GM13977 (cell line): ENCODE data around the gene ART3.

Source experiments
- DNase-seq: peaks from one replicate; pipeline ENCODE4 v3.0.0; 2012; ENCODE audit warnings: low spot score
- in situ Hi-C: fragments of 300-500 bp; cut with MboI; formaldehyde crosslinking; loops from one replicate; pipeline ENCODE4 v1.12.0; 2022; ENCODE audit warnings: low sequenced_read_pairs, low pct_unique_long_range_greater_than_20kb, mixed read lengths, inconsistent platforms; ENCODE audit not compliant: unreplicated experiment
- TF ChIP-seq, protein P1 (sequence below): IDR thresholded peaks from 2 replicates; pipeline ENCODE4 v1.5.1; 2012; ENCODE audit warnings: mild to moderate bottlenecking, control low read depth; ENCODE audit not compliant: insufficient read depth; ENCODE audit errors: extremely low read depth, missing control alignments

The ART3 gene

DNA sequence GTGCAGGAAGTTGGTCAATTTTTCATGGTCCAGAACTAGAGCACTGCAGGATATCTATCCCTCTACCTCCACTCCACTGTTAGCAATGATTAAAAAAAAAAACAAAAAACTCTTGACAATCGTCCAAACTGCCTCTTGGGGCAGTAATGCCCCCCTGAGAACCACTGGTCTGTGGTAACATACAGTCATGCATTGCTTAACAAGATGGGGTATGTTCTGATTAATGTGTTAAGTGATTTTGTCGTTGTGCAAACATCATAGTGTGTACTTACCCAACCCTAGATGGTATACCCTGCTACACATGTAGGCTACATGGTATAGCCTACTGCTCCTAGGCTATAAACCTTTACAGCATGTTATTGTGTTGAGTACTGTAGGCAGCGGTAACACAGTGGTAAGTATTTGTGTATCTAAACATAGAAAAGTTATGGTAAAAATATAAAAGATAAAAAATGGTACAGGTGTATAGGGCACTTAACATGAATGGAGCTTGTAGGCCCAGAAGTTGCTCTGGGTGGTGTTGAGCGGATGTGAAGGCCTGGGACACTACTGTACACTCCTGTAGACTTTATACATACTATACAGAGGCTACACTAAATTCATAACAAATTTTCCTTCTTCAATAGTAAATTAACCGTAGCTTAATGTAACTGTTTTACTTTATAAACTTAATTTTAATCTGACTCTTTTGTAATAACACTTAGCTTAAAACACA, 34.1 kb downstream of the ART3 start:
- no peak for DNase-seq
- TF ChIP-seq, protein P1, sequence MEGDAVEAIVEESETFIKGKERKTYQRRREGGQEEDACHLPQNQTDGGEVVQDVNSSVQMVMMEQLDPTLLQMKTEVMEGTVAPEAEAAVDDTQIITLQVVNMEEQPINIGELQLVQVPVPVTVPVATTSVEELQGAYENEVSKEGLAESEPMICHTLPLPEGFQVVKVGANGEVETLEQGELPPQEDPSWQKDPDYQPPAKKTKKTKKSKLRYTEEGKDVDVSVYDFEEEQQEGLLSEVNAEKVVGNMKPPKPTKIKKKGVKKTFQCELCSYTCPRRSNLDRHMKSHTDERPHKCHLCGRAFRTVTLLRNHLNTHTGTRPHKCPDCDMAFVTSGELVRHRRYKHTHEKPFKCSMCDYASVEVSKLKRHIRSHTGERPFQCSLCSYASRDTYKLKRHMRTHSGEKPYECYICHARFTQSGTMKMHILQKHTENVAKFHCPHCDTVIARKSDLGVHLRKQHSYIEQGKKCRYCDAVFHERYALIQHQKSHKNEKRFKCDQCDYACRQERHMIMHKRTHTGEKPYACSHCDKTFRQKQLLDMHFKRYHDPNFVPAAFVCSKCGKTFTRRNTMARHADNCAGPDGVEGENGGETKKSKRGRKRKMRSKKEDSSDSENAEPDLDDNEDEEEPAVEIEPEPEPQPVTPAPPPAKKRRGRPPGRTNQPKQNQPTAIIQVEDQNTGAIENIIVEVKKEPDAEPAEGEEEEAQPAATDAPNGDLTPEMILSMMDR: no peak
- in situ Hi-C loops: no loop called here

DNA sequence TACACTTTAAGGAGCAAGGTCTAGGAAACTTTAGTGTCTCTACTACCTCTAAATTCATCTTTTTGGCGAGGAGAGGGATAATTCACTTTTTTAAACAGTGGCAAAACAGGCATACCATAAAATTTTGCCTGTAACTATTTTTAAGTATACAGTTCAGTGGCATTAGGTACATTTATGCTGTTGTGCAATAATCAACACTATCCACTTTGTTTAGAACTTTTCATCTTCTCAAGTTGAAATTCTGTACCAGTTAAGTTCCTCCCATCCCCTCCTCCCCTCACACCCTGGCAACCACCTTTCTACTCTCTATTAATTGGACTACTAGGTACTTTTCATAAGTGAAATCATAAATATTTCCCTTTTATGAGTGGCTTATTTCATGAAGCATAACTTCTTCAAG, 42.3 kb downstream of the ART3 start:
- in situ Hi-C loops: no loop called here
- TF ChIP-seq, protein P1: no peak

GRCh38 chr4:76117536-76117935, 43.0 kb downstream of the ART3 start:
- DNase-seq: no peak
- in situ Hi-C loops: no loop called here
- TF ChIP-seq, protein P1: no peak

More for the DNA sequence above, 42.3 kb downstream of the ART3 start:
- DNase-seq: no peak

DNA sequence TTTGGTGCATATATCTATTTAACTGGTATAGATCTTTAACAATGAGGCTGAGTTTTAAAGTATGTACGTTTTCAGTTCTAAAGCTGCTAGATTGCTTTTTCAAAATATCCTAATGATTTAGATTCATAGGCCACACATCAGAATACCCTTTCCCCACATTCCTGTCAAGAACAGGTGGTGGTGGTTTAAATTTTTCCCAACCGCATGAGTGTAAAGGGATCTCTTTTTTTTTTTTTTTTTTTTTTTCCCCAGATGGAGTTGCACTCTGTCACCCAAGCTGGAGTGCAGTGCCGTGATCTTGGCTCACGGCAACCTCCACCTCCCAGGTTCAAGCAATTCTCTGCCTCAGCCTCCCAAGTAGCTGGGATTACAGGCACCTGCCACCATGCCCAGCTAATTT, 45.7 kb downstream of the ART3 start:
- in situ Hi-C loops: no loop called here
- no peak for DNase-seq
- TF ChIP-seq, protein P1: no peak

GRCh38 chr4:76125816-76126215, 51.3 kb downstream of the ART3 start:
- in situ Hi-C loops: no loop called here
- TF ChIP-seq, protein P1: no peak
- DNase-seq: no peak

- in situ Hi-C loops: no loop called here
- DNase-seq: no peak
- TF ChIP-seq, protein P1: no peak
These were observed 53.2 kb downstream of the ART3 start for GRCh38 chr4:76127754-76128153.
